Smooth muscle cell (in vitro differentiated cells): ENCODE data around the gene GAP43. TPM values are rescaled to one million over a fixed set of nuclear protein-coding genes. Genes with fewer than 3 reads are reported as not detected.

Experiments
- DNase-seq: peaks from one replicate; lab custom pipeline; 2025; ENCODE audit not compliant: unreplicated experiment; lab: John Stamatoyannopoulos, UW
- H2AFZ ChIP-seq: fragments of 200-600 bp; sonication (generic); 2 replicates; pipeline ENCODE4 v1.6.0; 2016; ENCODE audit warnings: antibody characterized with exemption, low read depth, mild to moderate bottlenecking
- H3F3A ChIP-seq: fragments of 200-600 bp; sonication (generic); 2 replicates; pipeline ENCODE4 v1.6.0; 2017; ENCODE audit warnings: antibody characterized with exemption, low read depth
- H3K27ac ChIP-seq: fragments of 200-600 bp; sonication (generic); 2 replicates; pipeline ENCODE4 v1.5.1; 2016; ENCODE audit warnings: low read depth, mild to moderate bottlenecking
- H3K27me3 ChIP-seq: fragments of 200-600 bp; sonication (generic); 2 replicates; pipeline ENCODE4 v1.6.1; 2016; ENCODE audit warnings: low read depth, mild to moderate bottlenecking
- H3K36me3 ChIP-seq: fragments of 200-600 bp; sonication (generic); 2 replicates; pipeline ENCODE4 v1.5.1; 2016; ENCODE audit warnings: low read depth
- H3K4me1 ChIP-seq: fragments of 200-600 bp; sonication (generic); 2 replicates; pipeline ENCODE4 v1.5.1; 2016; ENCODE audit warnings: low read depth
- H3K4me2 ChIP-seq: fragments of 200-600 bp; sonication (generic); 2 replicates; pipeline ENCODE4 v1.6.0; 2016; ENCODE audit warnings: mild to moderate bottlenecking
- H3K4me3 ChIP-seq: fragments of 200-600 bp; sonication (generic); 2 replicates; pipeline ENCODE4 v1.5.1; 2016; ENCODE audit warnings: mild to moderate bottlenecking
- H3K79me2 ChIP-seq: fragments of 200-600 bp; sonication (generic); 2 replicates; pipeline ENCODE4 v1.6.0; 2016; ENCODE audit warnings: low read depth, mild to moderate bottlenecking
- H3K9ac ChIP-seq: fragments of 200-600 bp; sonication (generic); 2 replicates; pipeline ENCODE4 v1.6.0; 2016; ENCODE audit warnings: low read depth
- H3K9me3 ChIP-seq: fragments of 200-600 bp; sonication (generic); replicated peaks from 2 replicates; pipeline ENCODE4 v1.5.1; 2016; ENCODE audit warnings: low read depth
- H4K20me1 ChIP-seq: fragments of 200-600 bp; sonication (generic); 2 replicates; pipeline ENCODE4 v1.6.0; 2016; ENCODE audit warnings: low read depth
- CTCF ChIP-seq: fragments of 200-600 bp; sonication (generic); IDR thresholded peaks from 2 replicates; pipeline ENCODE4 v1.5.1; 2017; ENCODE audit warnings: borderline replicate concordance, mild to moderate bottlenecking, antibody characterized with exemption; ENCODE audit not compliant: insufficient read depth, poor library complexity, severe bottlenecking
- WGBS: methylation state at CpG from one replicate; pipeline ENCODE4 v1.1.7; 2016; ENCODE audit warnings: low lambda C conversion rate; 5-methylcytosine and 5-hydroxymethylcytosine counted together
- polyA plus RNA-seq: library from polyadenylated mRNA; unstranded; fragments of >200 nt; fragmentation: Nextera tagmentation; extraction: Ambion mirVana; gene quantifications from 2 replicates; pipeline ENCODE4 v1.2.1, GENCODE V29; 2016
- total RNA-seq: library from RNA; depleted of rRNA; stranded (reverse); fragments of >200 nt; gene quantifications from 2 replicates; pipeline ENCODE4 v1.2.3, GENCODE V29; 2014

Gene GAP43
- total and polyA plus RNA-seq, 2 experiments from 2014 or later = 5.3 to 11.7 TPM

GRCh38 chr3:115652738-115653137, 29.4 kb downstream of the GAP43 start:
- H3K9me3 ChIP-seq = no peaks in the 10 kb centered on the region
- H3K4me2 ChIP-seq = no peak overlapping the region
- H3F3A ChIP-seq = peaks cover 5% of the 10 kb centered on the region
- H3K27ac ChIP-seq = no peak overlapping the region
- H3K79me2 ChIP-seq = no peaks in the 10 kb centered on the region
- 96% methylated on average over 2 of the region's 2 CpGs for WGBS
- H3K27me3 ChIP-seq = no peaks in the 10 kb centered on the region
- no peak overlapping the region for H3K4me3 ChIP-seq
- no peak for TF ChIP-seq CTCF
- no peaks in the 10 kb centered on the region for H3K36me3 ChIP-seq
- H2AFZ ChIP-seq = no peak overlapping the region
- H3K9ac ChIP-seq = no peak overlapping the region
- peaks cover 7% of the 10 kb centered on the region for H3K4me1 ChIP-seq
- no peaks in the 10 kb centered on the region for H4K20me1 ChIP-seq
- DNase-seq = no peak

- no peak overlapping the region for H3K9ac ChIP-seq
- no peaks in the 10 kb centered on the region for H3K9me3 ChIP-seq
- H3K4me3 ChIP-seq = no peak overlapping the region
- no peak for DNase-seq
- peaks cover 20% of the 10 kb centered on the region for H3F3A ChIP-seq
- TF ChIP-seq CTCF = no peak
- no peaks in the 10 kb centered on the region for H3K36me3 ChIP-seq
- H3K27ac ChIP-seq = no peak overlapping the region
- H4K20me1 ChIP-seq = no peaks in the 10 kb centered on the region
- 80% methylated on average over 2 of the region's 2 CpGs for WGBS
- H2AFZ ChIP-seq = no peak overlapping the region
- no peaks in the 10 kb centered on the region for H3K79me2 ChIP-seq
- no peaks in the 10 kb centered on the region for H3K27me3 ChIP-seq
- peaks cover 25% of the 10 kb centered on the region for H3K4me1 ChIP-seq
- no peak overlapping the region for H3K4me2 ChIP-seq
These were observed 32.5 kb downstream of the GAP43 start for GRCh38 chr3:115655761-115656282.

GRCh38 chr3:115657168-115657567, 33.9 kb downstream of the GAP43 start:
- TF ChIP-seq CTCF = no peak
- Histone ChIP-seq H3K4me3 (no peak overlapping the region), H3K4me2 (peak overlapping the region; percentile 90), H4K20me1 (no peaks in the 10 kb centered on the region), H3F3A (peaks cover 20% of the 10 kb centered on the region), H3K9me3 (no peaks in the 10 kb centered on the region), H2AFZ (no peak overlapping the region), H3K27ac (peak overlapping the region; percentile 94), H3K9ac (no peak overlapping the region), H3K36me3 (no peaks in the 10 kb centered on the region), H3K4me1 (peaks cover 25% of the 10 kb centered on the region), H3K27me3 (no peaks in the 10 kb centered on the region), H3K79me2 (no peaks in the 10 kb centered on the region)
- DNase-seq = no peak
- WGBS = 89% methylated on average over 5 of the region's 5 CpGs

- peaks cover 25% of the 10 kb centered on the region for H3K4me1 ChIP-seq
- no peaks in the 10 kb centered on the region for H3K79me2 ChIP-seq
- no peak for TF ChIP-seq CTCF
- peaks cover 20% of the 10 kb centered on the region for H3F3A ChIP-seq
- H3K9me3 ChIP-seq = no peaks in the 10 kb centered on the region
- no peaks in the 10 kb centered on the region for H3K27me3 ChIP-seq
- H4K20me1 ChIP-seq = no peaks in the 10 kb centered on the region
- peak overlapping the region; percentile 90 for H3K4me2 ChIP-seq
- 15% methylated on average over 3 of the region's 3 CpGs for WGBS
- H3K27ac ChIP-seq = peak overlapping the region; percentile 94
- H3K9ac ChIP-seq = peak overlapping the region; percentile 87
- peak overlapping the region; percentile 84 for H2AFZ ChIP-seq
- H3K36me3 ChIP-seq = no peaks in the 10 kb centered on the region
- H3K4me3 ChIP-seq = peak overlapping the region; percentile 63
- no peak for DNase-seq
These were observed 34.7 kb downstream of the GAP43 start for GRCh38 chr3:115658032-115658336.
